PC-3 (cell line): ENCODE results near the gene SOAT2.

Experiments
- CTCF ChIP-seq: fragments of 300-600 bp; sonication (generic); conservative IDR thresholded peaks from 2 replicates; pipeline ENCODE4 v1.5.1; 2017; ENCODE audit warnings: antibody characterized with exemption, low read depth, mild to moderate bottlenecking, low read length
- EZH2 ChIP-seq: fragments of 300-600 bp; sonication (generic); IDR thresholded peaks from one replicate; pipeline ENCODE4 v1.6.1; 2017; ENCODE audit warnings: antibody characterized with exemption, mild to moderate bottlenecking, low read length; ENCODE audit not compliant: unreplicated experiment
- EZH2phosphoT487 ChIP-seq: fragments of 300-600 bp; sonication (generic); IDR thresholded peaks from 2 replicates; pipeline ENCODE4 v1.6.1; 2018; ENCODE audit warnings: mild to moderate bottlenecking, antibody characterized with exemption, low read length, borderline replicate concordance

DNA sequence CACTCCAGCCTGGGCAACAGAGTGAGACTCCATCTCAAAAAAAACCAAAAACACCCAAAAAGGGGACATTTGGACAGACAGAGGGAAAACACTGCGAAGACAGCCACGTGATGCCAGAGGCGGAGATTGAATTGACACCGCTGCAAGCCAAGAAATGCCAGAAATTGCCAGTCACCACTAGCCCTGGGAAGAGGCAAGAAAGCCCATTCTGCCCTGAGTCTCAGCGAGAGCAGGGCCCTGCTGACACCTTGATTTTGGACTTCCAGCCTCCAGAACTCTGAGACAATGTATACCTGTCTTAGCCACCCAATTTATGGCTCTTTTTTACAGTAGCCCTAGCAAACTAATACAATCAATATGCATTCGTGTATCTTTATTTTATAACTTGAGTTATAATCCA is 13.2 kb upstream of the SOAT2 start:
- TF ChIP-seq CTCF, result no peak
- TF ChIP-seq EZH2, result no peak
- no peak for TF ChIP-seq EZH2phosphoT487
